Mesodermal cell (in vitro differentiated cells): ENCODE results near the gene LMLN.
A peak's percentile ranks its signal among the peaks of the same experiment; 100 is the strongest.
"Not testable (repeated sequence)": the region's sequence is repeated elsewhere in the genome, so short reads cannot be mapped to it uniquely, and the experiment has no call there.

Experiments
- H3K27ac ChIP-seq: 2 replicates; pipeline ENCODE4 v1.7.0; 2013; ENCODE audit warnings: mild to moderate bottlenecking, low read depth, low read length, moderate library complexity; ENCODE audit not compliant: severe bottlenecking
- H3K36me3 ChIP-seq: 2 replicates; pipeline ENCODE4 v1.7.1; 2013; ENCODE audit warnings: mild to moderate bottlenecking, low read length, moderate library complexity; ENCODE audit not compliant: control insufficient read depth, insufficient read depth
- H3K4me1 ChIP-seq: one replicate; pipeline ENCODE4 v1.7.1; 2013; ENCODE audit warnings: mild to moderate bottlenecking, low read length; ENCODE audit not compliant: insufficient read depth, control insufficient read depth, poor library complexity, severe bottlenecking
- H3K4me3 ChIP-seq: 2 replicates; pipeline ENCODE4 v1.7.0; 2013; ENCODE audit warnings: low read length, control low read depth, mild to moderate bottlenecking; ENCODE audit not compliant: insufficient read depth, poor library complexity, severe bottlenecking; ENCODE audit errors: extremely low read depth
- H3K9me3 ChIP-seq: 2 replicates; pipeline ENCODE4 v1.7.1; 2013; ENCODE audit warnings: mild to moderate bottlenecking, low read length, moderate library complexity; ENCODE audit not compliant: control insufficient read depth
- WGBS, 2 experiments: methylation state at CpG; one replicate each; pipeline ENCODE4 v1.1.5; 2013; ENCODE audit warnings: missing lambda C conversion rate in 2 of 2; ENCODE audit not compliant: insufficient coverage in 2 of 2; 5-methylcytosine and 5-hydroxymethylcytosine counted together

Gene LMLN

DNA sequence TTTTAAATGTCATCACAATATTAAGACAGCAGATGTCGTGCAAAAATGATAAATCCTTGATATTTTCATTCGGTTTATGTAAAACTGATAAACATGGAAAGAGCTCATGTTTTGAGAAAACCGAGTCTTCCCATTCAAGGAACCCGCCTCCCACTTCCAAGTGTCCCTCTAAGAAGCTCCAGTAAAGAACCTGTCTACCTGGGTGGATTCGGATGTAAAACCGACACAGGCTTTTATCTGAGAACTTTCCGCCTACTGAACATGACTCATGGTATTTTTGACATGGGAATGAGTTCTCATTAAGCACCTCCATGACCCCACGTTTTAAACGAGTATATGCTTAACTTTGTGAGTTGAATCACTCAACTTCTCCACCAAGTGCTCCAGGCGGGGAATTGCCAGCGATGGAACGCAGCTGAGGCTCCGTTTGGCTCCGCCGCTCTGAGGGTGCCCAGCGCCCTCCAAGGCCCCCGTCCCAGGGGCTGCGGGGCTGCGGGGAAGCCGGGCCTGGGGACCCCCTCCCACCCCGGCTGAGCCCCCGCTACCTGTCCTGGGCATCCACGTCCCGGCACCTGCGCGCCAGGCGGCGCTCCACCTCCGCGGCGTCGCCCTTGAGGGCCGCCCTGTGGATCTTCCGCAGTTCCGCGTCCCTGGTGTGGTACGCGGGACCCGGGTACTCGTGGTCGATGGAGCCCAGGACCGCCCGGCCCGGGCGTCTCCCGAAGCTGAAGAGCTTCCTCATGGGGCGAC is 119.9 kb downstream of the LMLN start:
- Histone ChIP-seq H3K9me3 (peaks cover 7% of the 10 kb centered on the region), H3K4me1 (no peaks in the 10 kb centered on the region), H3K4me3 (peak overlapping the region; percentile 44), H3K27ac (no peak overlapping the region), H3K36me3 (no peaks in the 10 kb centered on the region)
- 36 to 41% methylated on average over 31 to 45 of the region's 47 CpGs for WGBS, 2 experiments

DNA sequence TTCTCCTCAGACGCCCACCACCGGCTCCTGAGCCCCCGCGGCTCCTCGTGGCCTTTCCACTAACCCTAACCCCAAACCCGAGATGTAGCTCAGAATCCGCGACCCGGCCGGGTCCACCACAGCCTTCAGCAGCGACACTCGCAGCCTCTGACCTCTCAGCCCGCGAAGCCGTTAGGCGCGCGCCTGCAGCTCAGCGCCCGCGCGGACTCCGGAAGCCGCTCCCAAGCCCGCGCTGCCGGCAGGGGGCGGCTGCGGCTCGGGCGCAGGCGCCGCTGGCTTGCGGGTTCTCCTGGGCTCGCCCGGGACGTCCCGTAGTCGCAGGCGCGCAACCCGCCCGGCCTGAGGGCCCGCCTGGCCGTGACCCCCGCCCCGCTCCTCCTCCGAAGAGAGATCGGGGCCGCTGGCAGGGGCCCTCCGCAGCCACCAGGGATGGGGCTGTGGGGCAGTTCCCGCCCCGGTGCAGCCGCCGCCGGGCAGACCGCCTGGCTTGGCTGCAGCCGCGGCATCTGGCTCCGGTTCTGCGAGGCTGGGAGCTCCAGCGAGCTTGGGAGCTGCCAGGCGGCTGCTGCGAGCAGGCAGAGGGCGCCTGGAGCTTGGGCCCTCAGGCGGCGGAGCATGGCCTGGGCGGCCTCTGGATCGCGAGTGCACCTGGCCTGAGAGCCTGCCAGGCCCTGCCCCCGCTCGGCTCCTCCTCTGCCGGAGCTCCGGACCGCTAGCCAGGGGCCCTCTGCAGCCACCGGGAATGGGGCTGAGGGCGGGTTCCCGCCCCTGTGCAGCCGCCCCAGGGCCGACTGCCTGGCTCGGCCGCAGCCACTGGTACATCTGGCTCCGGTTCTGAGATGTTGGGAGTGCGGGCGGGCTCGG is 120.7 kb downstream of the LMLN start:
- Histone ChIP-seq H3K36me3 (no peaks in the 10 kb centered on the region), H3K9me3 (peaks cover 7% of the 10 kb centered on the region), H3K27ac (no peak overlapping the region), H3K4me3 (peak overlapping the region; percentile 44), H3K4me1 (no peaks in the 10 kb centered on the region)
- 32 to 42% methylated on average over 82 to 86 of the region's 86 CpGs for WGBS, 2 experiments

DNA sequence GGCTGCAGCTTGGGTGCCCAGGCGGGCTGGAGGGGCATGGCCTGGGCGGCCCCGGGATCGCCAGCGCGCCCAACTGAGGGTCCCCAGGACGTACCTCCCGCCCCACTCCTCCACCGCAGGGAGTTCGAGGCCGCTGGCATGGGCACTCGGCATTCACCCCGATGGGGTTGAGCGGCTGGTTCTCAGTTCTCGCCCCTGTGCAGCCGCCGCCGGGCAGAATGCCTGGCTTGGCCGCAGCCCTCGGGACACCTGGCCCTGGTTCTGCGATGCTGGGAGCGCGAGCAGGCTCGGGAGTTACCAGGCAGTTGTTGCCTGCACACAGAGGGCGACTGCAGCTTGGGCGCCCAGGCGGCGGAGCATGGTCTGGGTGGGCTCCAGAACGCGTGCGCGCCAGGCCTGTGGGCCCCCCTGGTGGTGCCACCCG is 121.4 kb downstream of the LMLN start:
- WGBS, 2 experiments: 45 to 56% methylated on average over 33 of the region's 33 CpGs
- Histone ChIP-seq H3K36me3 (no peaks in the 10 kb centered on the region), H3K9me3 (peaks cover 7% of the 10 kb centered on the region), H3K4me3 (no peak overlapping the region), H3K4me1 (no peaks in the 10 kb centered on the region), H3K27ac (no peak overlapping the region)

DNA sequence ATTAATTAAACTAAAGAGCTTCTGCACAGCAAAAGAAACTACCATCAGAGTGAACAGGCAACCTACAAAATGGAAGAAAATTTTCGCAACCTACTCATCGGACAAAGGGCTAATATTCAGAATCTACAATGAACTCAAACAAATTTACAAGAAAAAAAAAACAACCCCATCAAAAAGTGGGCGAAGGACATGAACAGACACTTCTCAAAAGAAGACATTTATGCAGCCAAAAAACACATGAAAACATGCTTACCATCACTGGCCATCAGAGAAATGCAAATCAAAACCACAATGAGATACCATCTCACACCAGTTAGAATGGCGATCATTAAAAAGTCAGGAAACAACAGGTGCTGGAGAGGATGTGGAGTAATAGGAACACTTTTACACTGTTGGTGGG is 122.2 kb downstream of the LMLN start:
- H3K27ac ChIP-seq, H3K36me3 ChIP-seq, H3K4me1 ChIP-seq, H3K4me3 ChIP-seq, H3K9me3 ChIP-seq: not testable (repeated sequence)
- WGBS, 2 experiments: 76 to 100% methylated on average over 1 to 2 of the region's 4 CpGs

DNA sequence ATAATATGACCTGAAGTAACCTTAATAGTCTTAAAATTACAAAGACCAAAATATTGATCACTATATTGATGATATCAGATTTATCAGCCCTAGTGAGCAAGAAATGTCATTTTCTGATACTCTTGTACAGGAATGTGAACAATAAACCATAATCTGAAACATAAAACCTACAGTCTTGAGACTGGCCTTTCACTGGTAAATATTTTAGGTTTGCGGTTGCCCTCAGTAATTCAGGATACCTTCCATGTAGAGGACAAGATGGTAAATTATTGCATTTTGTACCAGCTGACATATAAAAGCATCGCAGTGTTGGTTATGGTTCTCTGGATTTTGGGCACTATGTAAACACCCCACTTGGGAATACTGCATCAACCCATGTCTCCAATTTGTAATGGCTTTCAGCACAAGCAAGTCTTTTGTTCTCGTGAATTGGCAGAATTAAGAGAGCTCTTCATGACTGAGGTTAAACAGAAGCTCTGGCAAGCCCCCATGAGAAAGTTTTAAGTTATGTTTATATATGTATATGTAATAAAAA is 128.5 kb downstream of the LMLN start:
- H3K9me3 ChIP-seq: no peaks in the 10 kb centered on the region
- no peak overlapping the region for H3K27ac ChIP-seq
- H3K36me3 ChIP-seq: no peaks in the 10 kb centered on the region
- H3K4me1 ChIP-seq: no peaks in the 10 kb centered on the region
- no peak overlapping the region for H3K4me3 ChIP-seq
- WGBS, 2 experiments: 92 to 94% methylated on average over 2 of the region's 3 CpGs

DNA sequence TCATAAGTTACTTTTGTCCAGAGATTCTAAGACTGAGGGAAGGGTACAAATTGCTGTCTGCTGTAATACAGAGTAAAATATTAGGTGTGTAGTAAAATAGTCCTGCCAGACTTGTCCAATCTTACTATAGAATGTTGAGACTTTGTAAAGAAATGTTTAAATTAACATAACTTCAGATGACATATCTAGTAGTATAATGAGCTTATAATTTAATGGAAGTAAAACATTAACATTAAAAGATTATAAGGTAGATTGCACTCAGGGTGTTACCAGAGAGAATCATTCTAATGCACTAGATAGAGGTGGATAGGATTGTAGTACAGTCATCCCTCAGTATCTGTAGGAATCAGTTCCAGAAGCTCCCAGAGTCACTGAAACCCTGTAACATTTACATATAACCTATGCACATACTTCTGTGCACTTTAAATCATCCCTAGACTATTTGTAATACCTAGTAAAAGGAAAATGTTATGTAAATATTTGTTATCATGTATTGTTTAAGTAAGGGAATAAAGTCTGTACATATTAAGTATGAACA is 130.8 kb downstream of the LMLN start:
- Histone ChIP-seq H3K27ac (no peak overlapping the region), H3K4me1 (no peaks in the 10 kb centered on the region), H3K9me3 (no peaks in the 10 kb centered on the region), H3K4me3 (no peak overlapping the region), H3K36me3 (no peaks in the 10 kb centered on the region)

DNA sequence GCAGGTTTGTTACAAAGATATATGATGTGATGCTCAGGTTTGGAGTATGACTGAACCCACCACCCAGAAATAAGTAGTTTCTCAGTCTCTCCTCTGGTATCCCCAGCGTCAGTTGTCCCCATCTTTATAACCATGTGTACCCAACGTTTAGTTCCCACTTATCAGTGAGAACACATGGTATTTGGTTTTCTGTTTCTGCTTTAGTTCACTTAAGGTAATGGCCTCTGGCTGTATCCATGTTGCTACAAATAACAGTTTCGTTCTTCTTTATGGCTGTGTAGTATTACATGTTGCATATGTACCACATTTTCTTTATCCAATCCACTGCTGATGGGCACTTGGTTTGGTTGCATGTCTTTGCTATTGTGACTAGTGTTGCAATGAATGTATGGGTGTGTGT is 132.3 kb downstream of the LMLN start:
- Histone ChIP-seq H3K4me3 (no peak overlapping the region), H3K9me3 (no peaks in the 10 kb centered on the region), H3K4me1 (no peaks in the 10 kb centered on the region), H3K27ac (no peak overlapping the region), H3K36me3 (no peaks in the 10 kb centered on the region)
- 55 to 67% methylated on average over 2 to 3 of the region's 3 CpGs for WGBS, 2 experiments

DNA sequence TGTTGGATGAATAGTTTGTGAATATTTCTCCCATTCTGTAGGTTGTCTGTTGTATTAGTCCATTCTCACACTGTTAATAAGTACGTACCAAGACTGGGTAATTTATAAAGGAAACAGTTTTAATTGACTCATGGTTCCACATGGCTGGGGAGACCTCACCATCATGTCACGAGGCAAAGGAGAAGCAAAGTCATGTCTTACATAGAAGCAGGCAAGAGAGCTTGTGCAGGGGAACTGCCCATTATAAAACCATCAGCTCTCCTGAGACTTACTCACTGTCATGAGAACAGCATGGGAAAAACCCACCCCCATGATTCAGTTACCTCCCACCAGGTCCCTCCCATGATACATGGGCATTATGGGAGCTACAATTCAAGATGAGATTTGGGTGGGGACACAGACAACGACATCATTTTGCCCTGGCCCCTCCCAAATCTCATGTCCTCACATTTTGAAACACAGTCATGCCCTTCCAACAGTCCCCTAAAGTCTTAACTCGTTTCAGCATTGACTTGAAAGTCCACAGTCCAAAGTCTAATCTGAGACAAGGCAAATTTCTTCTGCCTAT is 133.2 kb downstream of the LMLN start:
- H3K27ac ChIP-seq: no peak overlapping the region
- 66 to 71% methylated on average over 4 of the region's 4 CpGs for WGBS, 2 experiments
- H3K4me1 ChIP-seq: no peaks in the 10 kb centered on the region
- H3K4me3 ChIP-seq: no peak overlapping the region
- H3K9me3 ChIP-seq: no peaks in the 10 kb centered on the region
- H3K36me3 ChIP-seq: no peaks in the 10 kb centered on the region
